Epithelial cell of prostate (primary cell): ENCODE measurements around the gene KRTAP5-5.
"Not testable (repeated sequence)": the region's sequence is repeated elsewhere in the genome, so short reads cannot be mapped to it uniquely, and the experiment has no call there.

ENCODE experiments used
- DNase-seq: peaks from one replicate; pipeline ENCODE4 v3.0.0-alpha.2; 2011; ENCODE audit warnings: low read depth, low spot score
- H3K27ac ChIP-seq: fragments of 450-650 bp; 2 replicates; pipeline ENCODE4 v1.5.1; 2017; ENCODE audit warnings: mild to moderate bottlenecking

Gene KRTAP5-5

GRCh38 chr11:1654388-1655167, 25.0 kb downstream of the KRTAP5-5 start:
- no peak overlapping the region for H3K27ac ChIP-seq
- DNase-seq: no peak

GRCh38 chr11:1655168-1656060, 25.8 kb downstream of the KRTAP5-5 start:
- DNase-seq: no peak
- no peak overlapping the region for H3K27ac ChIP-seq

- no peak overlapping the region for H3K27ac ChIP-seq
- no peak for DNase-seq
Measured at GRCh38 chr11:1656061-1656441, 26.5 kb downstream of the KRTAP5-5 start.

GRCh38 chr11:1656670-1657069, 27.1 kb downstream of the KRTAP5-5 start:
- no peak overlapping the region for H3K27ac ChIP-seq
- no peak for DNase-seq

GRCh38 chr11:1659506-1659905, 29.9 kb downstream of the KRTAP5-5 start:
- no peak for DNase-seq

GRCh38 chr11:1660111-1660867, 30.7 kb downstream of the KRTAP5-5 start:
- DNase-seq: no peak
- H3K27ac ChIP-seq: no peak overlapping the region

More at GRCh38 chr11:1659506-1659905, 29.9 kb downstream of the KRTAP5-5 start:
- H3K27ac ChIP-seq: no peak overlapping the region

- DNase-seq, H3K27ac ChIP-seq: not testable (repeated sequence)
Measured at GRCh38 chr11:1661454-1662269, 32.1 kb downstream of the KRTAP5-5 start.

GRCh38 chr11:1662699-1663283, 33.2 kb downstream of the KRTAP5-5 start:
- H3K27ac ChIP-seq, DNase-seq: not testable (repeated sequence)

- DNase-seq: no peak
- no peak overlapping the region for H3K27ac ChIP-seq
Measured at GRCh38 chr11:1665313-1665712, 35.7 kb downstream of the KRTAP5-5 start.

- no peak for DNase-seq
- no peak overlapping the region for H3K27ac ChIP-seq
Measured at GRCh38 chr11:1667121-1667850, 37.7 kb downstream of the KRTAP5-5 start.

GRCh38 chr11:1667906-1668305, 38.3 kb downstream of the KRTAP5-5 start:
- no peak for DNase-seq
- H3K27ac ChIP-seq: no peak overlapping the region

- H3K27ac ChIP-seq: no peak overlapping the region
- DNase-seq: no peak
Measured at GRCh38 chr11:1668911-1669473, 39.4 kb downstream of the KRTAP5-5 start.

- no peak for DNase-seq
- no peak overlapping the region for H3K27ac ChIP-seq
Measured at GRCh38 chr11:1669546-1670218, 40.1 kb downstream of the KRTAP5-5 start.

GRCh38 chr11:1670457-1670856, 40.9 kb downstream of the KRTAP5-5 start:
- H3K27ac ChIP-seq, DNase-seq: not testable (repeated sequence)

GRCh38 chr11:1670905-1671371, 41.4 kb downstream of the KRTAP5-5 start:
- no peak overlapping the region for H3K27ac ChIP-seq
- DNase-seq: no peak

GRCh38 chr11:1671658-1672057, 42.1 kb downstream of the KRTAP5-5 start:
- DNase-seq: no peak
- H3K27ac ChIP-seq: no peak overlapping the region

- H3K27ac ChIP-seq: no peak overlapping the region
- no peak for DNase-seq
Measured at GRCh38 chr11:1672613-1673350, 43.2 kb downstream of the KRTAP5-5 start.
